GM06990 (cell line): ENCODE data around the gene DNAJB8.

Experiments
- DNase-seq: peaks from one replicate; pipeline ENCODE4 v3.0.0-alpha.2; 2011; ENCODE audit not compliant: insufficient read length; ENCODE audit errors: extremely low read depth
- H3K27me3 ChIP-seq: replicated peaks from 2 replicates; pipeline ENCODE4 v1.6.0; 2011; ENCODE audit warnings: low read length; ENCODE audit not compliant: control insufficient read depth, insufficient read depth
- H3K36me3 ChIP-seq: 2 replicates; pipeline ENCODE4 v1.5.1; 2011; ENCODE audit warnings: low read length; ENCODE audit not compliant: control insufficient read depth, insufficient read depth
- H3K4me3 ChIP-seq: replicated peaks from 2 replicates; pipeline ENCODE4 v1.5.1; 2011; ENCODE audit warnings: low read depth, mild to moderate bottlenecking, control low read depth, low read length
- CTCF ChIP-seq: IDR thresholded peaks from 2 replicates; pipeline ENCODE4 v1.5.1; 2011; ENCODE audit warnings: low read length, control low read depth, mild to moderate bottlenecking, inconsistent platforms; ENCODE audit not compliant: insufficient read depth, poor library complexity, severe bottlenecking

The DNAJB8 gene

GRCh38 chr3:128478576-128479506 is 12.2 kb upstream of the DNAJB8 start:
- no peaks in the 10 kb centered on the region for H3K36me3 ChIP-seq
- DNase-seq, result no peak
- H3K27me3 ChIP-seq, result no peaks in the 10 kb centered on the region
- no peak overlapping the region for H3K4me3 ChIP-seq
- TF ChIP-seq CTCF, result no peak

- DNase-seq, result no peak
- Histone ChIP-seq H3K4me3 (no peak overlapping the region), H3K27me3 (no peaks in the 10 kb centered on the region; the same call in none of the 2 replicates), H3K36me3 (no peaks in the 10 kb centered on the region)
- TF ChIP-seq CTCF, result no peak
Measured at GRCh38 chr3:128476659-128477058, 10.0 kb upstream of the DNAJB8 start.

GRCh38 chr3:128475355-128475754 is 8.7 kb upstream of the DNAJB8 start:
- no peaks in the 10 kb centered on the region; the same call in none of the 2 replicates for H3K27me3 ChIP-seq

GRCh38 chr3:128473737-128474136 is 7.0 kb upstream of the DNAJB8 start:
- no peak for DNase-seq
- H3K4me3 ChIP-seq, result no peak overlapping the region
- no peaks in the 10 kb centered on the region; the same call in none of the 2 replicates for H3K27me3 ChIP-seq
- H3K36me3 ChIP-seq, result no peaks in the 10 kb centered on the region
- TF ChIP-seq CTCF, result no peak

More at GRCh38 chr3:128475355-128475754, 8.7 kb upstream of the DNAJB8 start:
- no peak for DNase-seq
- TF ChIP-seq CTCF, result no peak
- no peaks in the 10 kb centered on the region for H3K36me3 ChIP-seq
- no peak overlapping the region for H3K4me3 ChIP-seq

GRCh38 chr3:128473180-128473519 is 6.5 kb upstream of the DNAJB8 start:
- TF ChIP-seq CTCF, result no peak
- Histone ChIP-seq H3K36me3 (no peaks in the 10 kb centered on the region), H3K27me3 (no peaks in the 10 kb centered on the region; the same call in none of the 2 replicates), H3K4me3 (no peak overlapping the region)
- DNase-seq, result no peak
